ENCODE results near the gene SLC8B1. TPM values are rescaled to one million over a fixed set of nuclear protein-coding genes. Genes with fewer than 3 reads are reported as not detected.

Gene SLC8B1
- total RNA-seq, 1 experiment from 2014 or later: 23.8 TPM

- Mint-ChIP-seq H3K4me3 (ENCODE audit: low read depth, unreplicated experiment) (no peak overlapping the region), H3K36me3 (ENCODE audit: insufficient read depth, unreplicated experiment) (peaks cover 26% of the 10 kb centered on the region), H3K27me3 (ENCODE audit: unreplicated experiment) (no peaks in the 10 kb centered on the region), H3K9me3 (ENCODE audit: low read depth, unreplicated experiment) (no peaks in the 10 kb centered on the region), H3K4me1 (ENCODE audit: low read depth, unreplicated experiment) (no peaks in the 10 kb centered on the region), H3K27ac (ENCODE audit: unreplicated experiment) (peak overlapping the region; percentile 34)
- no TSS peak for BruUV-seq (replicated peaks)
- no peak for DNase-seq
- CTCF ChIA-PET: no interaction called here
- no peak for TF ChIP-seq CTCF (IDR thresholded peaks at IDR 0.05; ENCODE audit: unreplicated experiment)
- intact Hi-C loops (cut with micrococcal nuclease; ENCODE audit: unreplicated experiment): no loop called here
Observed at GRCh38 chr12:113285679-113286610, 49.0 kb downstream of the SLC8B1 start.

GRCh38 chr12:113284751-113285150 lies 50.2 kb downstream of the SLC8B1 start:
- H3K36me3 Mint-ChIP-seq (ENCODE audit: insufficient read depth, unreplicated experiment): peaks cover 26% of the 10 kb centered on the region
- BruUV-seq (replicated peaks): no TSS peak
- H3K9me3 Mint-ChIP-seq (ENCODE audit: low read depth, unreplicated experiment): no peaks in the 10 kb centered on the region
- DNase-seq: no peak
- H3K27ac Mint-ChIP-seq (ENCODE audit: unreplicated experiment): no peak overlapping the region
- no peak for TF ChIP-seq CTCF (IDR thresholded peaks at IDR 0.05; ENCODE audit: unreplicated experiment)
- CTCF ChIA-PET: no interaction called here
- intact Hi-C loops (cut with micrococcal nuclease; ENCODE audit: unreplicated experiment): no loop called here
- no peaks in the 10 kb centered on the region for H3K27me3 Mint-ChIP-seq (ENCODE audit: unreplicated experiment)
- H3K4me1 Mint-ChIP-seq (ENCODE audit: low read depth, unreplicated experiment): no peaks in the 10 kb centered on the region
- H3K4me3 Mint-ChIP-seq (ENCODE audit: low read depth, unreplicated experiment): no peak overlapping the region

GRCh38 chr12:113278633-113279032 lies 56.3 kb downstream of the SLC8B1 start:
- no peak overlapping the region for H3K27ac Mint-ChIP-seq (ENCODE audit: unreplicated experiment)
- no peaks in the 10 kb centered on the region for H3K9me3 Mint-ChIP-seq (ENCODE audit: low read depth, unreplicated experiment)
- CTCF ChIA-PET: no interaction called here
- H3K4me3 Mint-ChIP-seq (ENCODE audit: low read depth, unreplicated experiment): no peak overlapping the region
- intact Hi-C loops (cut with micrococcal nuclease; ENCODE audit: unreplicated experiment): no loop called here
- no peak for DNase-seq
- no peaks in the 10 kb centered on the region for H3K4me1 Mint-ChIP-seq (ENCODE audit: low read depth, unreplicated experiment)
- no peaks in the 10 kb centered on the region for H3K27me3 Mint-ChIP-seq (ENCODE audit: unreplicated experiment)
- peaks cover 19% of the 10 kb centered on the region for H3K36me3 Mint-ChIP-seq (ENCODE audit: insufficient read depth, unreplicated experiment)
- no peak for TF ChIP-seq CTCF (IDR thresholded peaks at IDR 0.05; ENCODE audit: unreplicated experiment)
- BruUV-seq (replicated peaks): no TSS peak

- intact Hi-C loops (cut with micrococcal nuclease; ENCODE audit: unreplicated experiment): no loop called here
- Mint-ChIP-seq H3K27ac (ENCODE audit: unreplicated experiment) (no peak overlapping the region), H3K4me1 (ENCODE audit: low read depth, unreplicated experiment) (no peaks in the 10 kb centered on the region), H3K9me3 (ENCODE audit: low read depth, unreplicated experiment) (no peaks in the 10 kb centered on the region), H3K36me3 (ENCODE audit: insufficient read depth, unreplicated experiment) (peaks cover 19% of the 10 kb centered on the region), H3K27me3 (ENCODE audit: unreplicated experiment) (no peaks in the 10 kb centered on the region), H3K4me3 (ENCODE audit: low read depth, unreplicated experiment) (no peak overlapping the region)
- no peak for TF ChIP-seq CTCF (IDR thresholded peaks at IDR 0.05; ENCODE audit: unreplicated experiment)
- BruUV-seq (replicated peaks): no TSS peak
- DNase-seq: no peak
- CTCF ChIA-PET: no interaction called here
Observed at GRCh38 chr12:113278141-113278540, 56.8 kb downstream of the SLC8B1 start.
